NK-92 (cell line): ENCODE results near the gene SUZ12.
"Not testable (repeated sequence)": the region's sequence is repeated elsewhere in the genome, so short reads cannot be mapped to it uniquely, and the experiment has no call there.

Experiments used
- DNase-seq: peaks from one replicate; lab custom pipeline; 2025; ENCODE audit not compliant: unreplicated experiment; lab: John Stamatoyannopoulos, UW

Gene SUZ12

GRCh38 chr17:31951953-31952352 lies 15.1 kb downstream of the SUZ12 start:
- not testable (repeated sequence) for DNase-seq

GRCh38 chr17:31964131-31964530 lies 27.3 kb downstream of the SUZ12 start:
- not testable (repeated sequence) for DNase-seq

- DNase-seq: no peak
Observed at GRCh38 chr17:31967648-31968047, 30.8 kb downstream of the SUZ12 start.

GRCh38 chr17:31970416-31970815 lies 33.6 kb downstream of the SUZ12 start:
- DNase-seq: not testable (repeated sequence)

- DNase-seq: not testable (repeated sequence)
Observed at GRCh38 chr17:31974269-31975071, 37.7 kb downstream of the SUZ12 start.

GRCh38 chr17:31975391-31975790 lies 38.6 kb downstream of the SUZ12 start:
- not testable (repeated sequence) for DNase-seq

- not testable (repeated sequence) for DNase-seq
Observed at GRCh38 chr17:31991821-31992220, 55.0 kb downstream of the SUZ12 start.

GRCh38 chr17:31997005-31997404 lies 60.2 kb downstream of the SUZ12 start:
- no peak for DNase-seq

GRCh38 chr17:32006957-32007462 lies 70.2 kb downstream of the SUZ12 start, which contains the start of gene LRRC37B:
Gene LRRC37B, plus strand, starts transcription at chr17:32007383. Its CDS starts 14,010 bp downstream, at chr17:32021393.
- DNase-seq: no peak

GRCh38 chr17:32007463-32008298 lies 70.9 kb downstream of the SUZ12 start:
- DNase-seq: no peak

GRCh38 chr17:32009262-32009542 lies 72.4 kb downstream of the SUZ12 start:
- DNase-seq: no peak

GRCh38 chr17:32010114-32010513 lies 73.3 kb downstream of the SUZ12 start:
- DNase-seq: no peak

GRCh38 chr17:32015245-32016013 lies 78.6 kb downstream of the SUZ12 start:
- no peak for DNase-seq

GRCh38 chr17:32016231-32016630 lies 79.4 kb downstream of the SUZ12 start:
- no peak for DNase-seq

- no peak for DNase-seq
Observed at GRCh38 chr17:32019228-32019627, 82.4 kb downstream of the SUZ12 start.

GRCh38 chr17:32020943-32021614 lies 84.3 kb downstream of the SUZ12 start:
- no peak for DNase-seq

- DNase-seq: no peak
Observed at GRCh38 chr17:32021615-32021955, 84.8 kb downstream of the SUZ12 start.

GRCh38 chr17:32022554-32022953 lies 85.7 kb downstream of the SUZ12 start:
- DNase-seq: not testable (repeated sequence)

GRCh38 chr17:32027271-32027670 lies 90.5 kb downstream of the SUZ12 start:
- DNase-seq: not testable (repeated sequence)

- no peak for DNase-seq
Observed at GRCh38 chr17:32033223-32033622, 96.4 kb downstream of the SUZ12 start.

- not testable (repeated sequence) for DNase-seq
Observed at GRCh38 chr17:32033812-32034211, 97.0 kb downstream of the SUZ12 start.
